GM10266 (cell line): ENCODE measurements around the gene PICK1.

ENCODE experiments used
- DNase-seq: peaks from one replicate; pipeline ENCODE4 v3.0.0; 2012; ENCODE audit errors: extremely low spot score
- CTCF ChIP-seq: IDR thresholded peaks from 2 replicates; pipeline ENCODE4 v1.5.1; 2012; ENCODE audit warnings: mild to moderate bottlenecking, low read depth; ENCODE audit not compliant: control insufficient read depth, insufficient read depth; ENCODE audit errors: missing control alignments

PICK1 gene

GRCh38 chr22:38038426-38038825 is 18.8 kb upstream of the PICK1 start:
- no peak for TF ChIP-seq CTCF
- DNase-seq = no peak

GRCh38 chr22:38038890-38039812 is 18.1 kb upstream of the PICK1 start:
- no peak for DNase-seq
- no peak for TF ChIP-seq CTCF

GRCh38 chr22:38040953-38041759 is 16.0 kb upstream of the PICK1 start:
- no peak for DNase-seq
- no peak for TF ChIP-seq CTCF

- no peak for DNase-seq
Measured at GRCh38 chr22:38041760-38042487, 15.3 kb upstream of the PICK1 start.

GRCh38 chr22:38042488-38042790 is 14.8 kb upstream of the PICK1 start:
- no peak for TF ChIP-seq CTCF

More at GRCh38 chr22:38041760-38042487, 15.3 kb upstream of the PICK1 start:
- TF ChIP-seq CTCF = no peak

GRCh38 chr22:38043151-38044039 is 13.8 kb upstream of the PICK1 start:
- no peak for TF ChIP-seq CTCF
- no peak for DNase-seq

More at GRCh38 chr22:38042488-38042790, 14.8 kb upstream of the PICK1 start:
- DNase-seq = no peak
